NCI-H748 (cell line): ENCODE measurements around the gene ARHGAP42.

Source experiments
- DNase-seq: peaks from one replicate; lab custom pipeline; 2025; ENCODE audit not compliant: unreplicated experiment; lab: John Stamatoyannopoulos, UW

The ARHGAP42 gene

GRCh38 chr11:100902454-100903141 lies 215.5 kb downstream of the ARHGAP42 start:
- DNase-seq: no peak

DNA sequence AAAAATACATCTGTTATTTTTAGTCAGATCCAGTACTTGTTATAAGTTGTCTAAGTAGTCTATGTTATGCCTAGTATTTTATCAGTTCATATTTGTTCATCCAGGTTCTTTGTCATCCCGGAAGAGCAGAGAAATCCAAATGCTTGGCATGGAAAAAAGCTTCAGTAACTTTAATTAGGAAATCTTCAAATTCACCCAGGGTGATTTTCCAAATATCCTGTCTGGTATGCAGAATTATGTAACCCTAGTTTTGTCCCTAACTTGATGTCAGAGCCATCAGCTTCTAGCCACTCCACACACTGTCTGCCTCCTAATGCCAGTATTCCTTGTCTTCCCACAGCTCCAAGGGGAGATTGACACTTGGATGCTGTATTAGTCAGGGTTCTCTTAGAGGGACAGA lies 216.2 kb downstream of the ARHGAP42 start:
- DNase-seq: no peak

GRCh38 chr11:100905684-100906083 lies 218.6 kb downstream of the ARHGAP42 start:
- DNase-seq: no peak

DNA sequence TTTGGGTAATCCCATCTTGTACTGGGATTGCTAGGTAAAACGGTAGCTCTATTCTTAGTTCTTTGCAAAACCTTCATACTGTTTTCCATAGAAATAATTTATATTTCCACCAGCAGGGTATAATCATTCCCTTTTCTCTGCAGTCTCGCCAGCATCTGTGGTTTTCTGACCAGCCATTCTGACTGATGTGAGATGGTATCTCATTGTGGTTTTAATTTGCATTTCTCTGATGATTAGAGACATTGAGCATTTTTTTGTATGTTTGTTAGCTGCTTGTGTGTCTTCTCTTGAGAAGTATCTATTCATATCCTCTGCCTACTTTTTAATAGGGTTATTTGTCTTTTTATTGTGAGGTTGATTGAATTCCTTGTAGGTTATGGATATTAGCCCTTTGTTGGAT lies 221.7 kb downstream of the ARHGAP42 start:
- DNase-seq: no peak

GRCh38 chr11:100910808-100911207 lies 223.7 kb downstream of the ARHGAP42 start:
- no peak for DNase-seq

- DNase-seq: no peak
These were observed 227.5 kb downstream of the ARHGAP42 start for GRCh38 chr11:100914415-100915110.

DNA sequence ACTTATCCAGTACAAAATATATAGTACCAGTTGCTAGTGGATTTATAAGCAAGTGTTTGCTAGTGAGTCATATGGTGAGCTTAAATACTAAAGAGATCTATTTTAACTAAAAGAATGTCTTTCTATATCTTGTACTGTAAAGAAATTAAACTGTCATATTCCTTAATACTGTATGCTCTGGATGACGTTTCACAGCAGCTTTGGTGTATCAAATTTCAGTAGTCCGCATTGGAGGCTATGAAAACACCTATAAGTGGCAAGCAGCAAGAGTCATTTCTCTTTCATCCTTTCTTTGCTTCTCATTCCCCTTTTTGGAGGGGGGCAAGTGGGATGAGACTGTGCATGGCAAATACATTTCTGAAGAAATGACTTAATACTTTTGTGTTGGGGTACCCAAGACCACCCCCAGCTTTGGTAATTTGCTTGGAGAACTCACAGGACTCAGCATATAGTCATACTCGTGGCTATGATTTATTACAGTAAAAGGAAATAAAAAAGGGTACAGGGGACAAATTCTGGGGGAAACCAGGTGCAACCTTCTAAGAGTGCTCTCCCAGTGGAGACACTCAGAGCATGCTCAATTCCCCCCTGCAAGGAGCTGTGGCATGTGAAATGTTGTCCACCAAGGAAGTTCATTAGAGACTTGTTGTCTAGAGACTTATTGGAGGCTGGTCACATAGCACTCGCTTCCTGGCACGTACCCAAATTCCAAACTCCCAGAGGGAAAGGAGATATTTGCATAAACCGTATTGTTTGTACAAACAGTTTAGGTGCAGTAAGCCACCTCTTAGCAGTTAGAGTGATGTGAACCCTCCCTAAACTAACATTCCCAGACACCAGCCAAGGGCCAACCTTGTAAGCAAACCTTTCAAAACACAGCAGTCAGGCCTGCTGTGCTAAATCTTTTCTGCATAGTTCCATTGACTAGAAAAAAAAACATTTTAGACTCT lies 231.7 kb downstream of the ARHGAP42 start:
- DNase-seq: peak; percentile 74

- DNase-seq: no peak
These were observed 233.5 kb downstream of the ARHGAP42 start for GRCh38 chr11:100920593-100920992.

GRCh38 chr11:100922121-100922520 lies 235.0 kb downstream of the ARHGAP42 start:
- no peak for DNase-seq

DNA sequence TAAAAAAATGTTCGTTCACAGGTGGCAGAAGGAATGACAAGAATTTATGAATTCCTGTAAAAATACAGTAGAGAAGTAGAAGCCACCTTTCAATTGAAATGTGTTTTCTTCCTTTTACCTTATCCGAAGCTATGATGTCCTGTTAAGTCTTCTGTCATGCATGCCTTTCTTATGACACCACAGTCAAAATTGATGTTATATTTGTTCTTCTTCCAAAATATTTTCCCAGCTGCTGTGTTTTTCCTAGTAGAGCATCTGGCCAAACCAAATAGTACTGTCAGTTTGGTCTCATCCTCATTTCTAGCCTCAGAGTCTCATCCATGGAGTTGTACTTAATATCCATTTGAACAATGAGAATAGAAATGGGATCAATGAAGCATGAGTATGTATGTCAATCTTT lies 236.5 kb downstream of the ARHGAP42 start:
- DNase-seq: no peak

GRCh38 chr11:100925935-100926334 lies 238.8 kb downstream of the ARHGAP42 start:
- no peak for DNase-seq

GRCh38 chr11:100927579-100927978 lies 240.5 kb downstream of the ARHGAP42 start:
- no peak for DNase-seq

- no peak for DNase-seq
These were observed 241.3 kb downstream of the ARHGAP42 start for GRCh38 chr11:100928426-100928825.

DNA sequence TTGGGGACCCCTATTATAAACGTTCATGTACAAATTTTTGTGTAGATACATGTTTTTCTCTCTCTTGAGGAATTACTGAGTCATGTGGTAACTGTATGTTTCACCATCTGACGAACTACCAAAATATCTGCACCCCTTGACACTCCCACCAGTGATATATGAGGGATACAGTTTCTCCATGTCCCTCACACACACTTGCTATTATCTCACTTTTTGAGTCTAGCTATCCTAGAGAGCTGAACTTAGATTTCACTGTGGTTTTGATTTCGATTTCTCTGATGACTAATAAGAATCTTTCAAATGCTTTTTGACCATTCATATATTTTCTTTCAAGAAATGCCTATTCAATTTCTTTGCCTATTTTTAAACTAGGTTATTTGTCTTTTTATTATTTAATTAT lies 242.3 kb downstream of the ARHGAP42 start:
- DNase-seq: no peak

- peak; percentile 51 for DNase-seq
These were observed 243.2 kb downstream of the ARHGAP42 start for GRCh38 chr11:100930185-100930778.

DNA sequence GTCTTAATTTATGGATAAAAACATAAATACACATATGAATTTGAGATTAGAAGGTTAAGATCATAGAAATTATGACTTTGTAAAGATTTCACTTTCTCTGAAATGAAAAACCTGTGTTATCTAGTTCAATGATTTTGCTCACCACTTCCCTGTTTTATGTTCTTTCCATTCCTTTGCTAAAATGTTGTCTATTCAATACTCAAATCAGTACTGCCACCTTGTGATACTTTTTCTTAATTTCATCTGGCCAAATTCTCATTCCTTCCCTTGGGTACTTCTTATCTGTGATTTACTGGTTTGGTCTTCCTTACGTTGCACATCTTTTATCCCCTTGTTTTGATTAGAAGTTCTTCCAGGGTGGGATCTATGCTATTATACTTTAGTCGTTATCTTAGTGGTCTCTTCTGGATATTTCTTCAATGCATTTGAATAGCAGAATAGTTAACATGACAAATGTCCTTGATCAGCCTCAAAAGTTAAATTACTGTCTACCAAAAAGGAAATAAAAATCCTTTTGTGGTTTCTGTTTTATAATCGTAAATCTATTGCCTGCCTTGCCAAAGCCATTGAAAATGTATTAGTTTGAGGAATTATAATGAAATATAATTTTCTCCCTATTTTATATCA lies 245.5 kb downstream of the ARHGAP42 start:
- DNase-seq: peak; percentile 3

GRCh38 chr11:100936781-100937180 lies 249.7 kb downstream of the ARHGAP42 start:
- no peak for DNase-seq

DNA sequence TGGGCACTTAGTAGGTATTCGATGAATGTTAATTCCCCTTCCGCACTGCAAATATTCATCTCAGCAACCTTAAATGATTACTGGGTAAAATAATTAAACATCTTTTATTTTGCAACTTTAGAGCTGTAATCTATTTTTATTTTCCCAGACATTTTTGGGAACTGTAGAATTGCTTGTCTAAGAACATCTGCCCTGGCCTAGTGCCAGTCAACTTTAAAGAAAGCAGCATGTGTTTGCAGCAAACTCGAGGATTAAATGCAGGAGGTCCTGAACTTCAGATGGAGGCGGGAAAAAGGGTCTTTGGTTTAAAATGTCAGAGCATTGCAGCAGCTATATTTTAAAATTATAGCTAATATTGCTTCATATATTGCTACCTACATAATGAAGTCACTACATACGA lies 252.5 kb downstream of the ARHGAP42 start:
- no peak for DNase-seq

GRCh38 chr11:100940111-100940510 lies 253.0 kb downstream of the ARHGAP42 start:
- no peak for DNase-seq

DNA sequence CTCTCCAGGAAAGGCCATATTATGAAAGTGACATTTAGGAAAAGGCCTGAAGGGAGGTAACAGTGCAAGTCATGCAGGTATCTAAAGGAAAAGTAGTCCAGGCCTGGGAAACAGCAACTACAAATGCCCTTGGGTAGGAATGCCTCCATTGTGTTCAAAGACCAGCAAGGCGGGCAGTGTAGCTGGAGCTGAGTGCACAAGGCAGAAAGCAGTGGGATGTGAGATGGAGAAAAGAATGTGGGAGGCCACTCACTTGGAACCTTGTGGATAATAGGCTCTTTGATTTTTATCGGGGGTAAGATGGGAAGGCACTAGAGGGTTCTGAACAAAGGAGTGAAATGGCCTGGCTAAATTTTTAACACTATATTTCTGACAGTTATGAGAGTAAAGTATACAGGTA lies 253.9 kb downstream of the ARHGAP42 start:
- DNase-seq: no peak

- peak; percentile 18 for DNase-seq
These were observed 254.9 kb downstream of the ARHGAP42 start for GRCh38 chr11:100942016-100942415.
